Stimulated activated naive CD8-positive, alpha-beta T cell treated with anti-CD3 and anti-CD28 coated beads, Interleukin-15, amount 100 ng/mL, for 72 hours (primary cell): ENCODE measurements around the gene ASTN1.
A peak's percentile ranks its signal among the peaks of the same experiment; 100 is the strongest.

Source experiments
- ATAC-seq: fragments of 150-1000 bp; cut with Tn5 transposase; 2 replicates; pipeline ENCODE4 v1.10.0; 2021; ENCODE audit warnings: mild to moderate bottlenecking, moderate library complexity
- DNase-seq, 2 donors: peaks; one replicate each; pipeline ENCODE4 v3.0.0; 2021 to 2022
- H3K27ac Mint-ChIP-seq, 2 donors: one replicate each; pipeline ENCODE4 v1.8.0; 2022; ENCODE audit warnings: mild to moderate bottlenecking in 2 of 2, mixed read lengths in 2 of 2, moderate library complexity in 2 of 2
- H3K27me3 Mint-ChIP-seq: one replicate; pipeline ENCODE4 v1.8.0; 2022; ENCODE audit warnings: mixed read lengths
- H3K4me1 Mint-ChIP-seq: one replicate; pipeline ENCODE4 v1.8.0; 2022; ENCODE audit warnings: mild to moderate bottlenecking, mixed read lengths
- H3K4me3 Mint-ChIP-seq, 2 donors: one replicate each; pipeline ENCODE4 v1.8.0; 2022; ENCODE audit warnings: mild to moderate bottlenecking in 2 of 2, mixed read lengths in 2 of 2, moderate library complexity in 1 of 2
- H3K9me3 Mint-ChIP-seq, 2 donors: one replicate each; pipeline ENCODE4 v1.8.0; 2022; ENCODE audit warnings: mixed read lengths in 2 of 2

The ASTN1 gene

DNA sequence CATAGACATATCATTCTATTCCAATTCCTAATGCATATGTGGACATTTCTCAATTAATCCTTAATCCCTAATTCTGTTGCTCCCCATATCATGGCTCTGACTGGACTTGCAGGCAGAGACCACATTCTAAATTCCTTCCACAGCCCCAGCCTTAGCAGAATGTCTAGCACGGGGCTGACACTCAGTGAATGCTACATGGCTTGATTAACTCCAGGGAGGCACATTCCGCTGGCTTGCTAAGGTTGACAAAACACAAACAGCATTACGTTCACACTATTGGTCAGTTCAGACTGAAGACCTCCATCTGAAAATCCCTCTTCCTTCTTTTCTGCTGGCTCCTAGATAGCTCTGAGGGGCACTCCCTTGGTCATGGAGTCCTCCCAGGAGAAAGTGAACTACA lies 119.4 kb downstream of the ASTN1 start:
- Mint-ChIP-seq H3K27ac (no peak overlapping the region), H3K4me1 (no peaks in the 10 kb centered on the region), H3K4me3 (no peak overlapping the region), H3K9me3 (peaks cover 5 to 13% of the 10 kb centered on the region in 2 donors), H3K27me3 (no peaks in the 10 kb centered on the region)
- no peak for DNase-seq
- ATAC-seq = no peak

DNA sequence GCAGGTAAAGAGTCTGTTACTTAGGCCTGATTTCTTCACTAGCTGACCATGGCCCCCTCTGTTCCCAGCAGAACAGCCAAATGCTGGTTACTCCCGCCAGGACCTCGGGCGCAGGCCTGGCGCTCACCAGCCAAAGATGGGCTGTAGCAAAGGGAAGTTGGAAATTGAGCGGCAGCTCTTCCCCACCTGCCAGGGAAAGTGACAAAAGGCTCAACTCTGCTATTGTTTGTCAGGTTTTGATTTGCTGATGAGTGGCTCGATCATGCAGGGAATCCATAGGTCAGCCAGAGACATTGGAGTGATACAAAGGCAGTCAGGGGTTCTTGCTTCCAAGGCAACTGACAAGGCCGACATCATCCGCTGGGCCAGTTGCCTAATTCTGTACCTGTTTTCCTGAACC lies 120.1 kb downstream of the ASTN1 start:
- no peaks in the 10 kb centered on the region for H3K4me1 Mint-ChIP-seq
- no peak overlapping the region for H3K4me3 Mint-ChIP-seq
- H3K27ac Mint-ChIP-seq = no peak overlapping the region
- ATAC-seq = no peak
- no peak for DNase-seq
- no peaks in the 10 kb centered on the region for H3K27me3 Mint-ChIP-seq
- peaks cover 5 to 9% of the 10 kb centered on the region in 2 donors for H3K9me3 Mint-ChIP-seq

DNA sequence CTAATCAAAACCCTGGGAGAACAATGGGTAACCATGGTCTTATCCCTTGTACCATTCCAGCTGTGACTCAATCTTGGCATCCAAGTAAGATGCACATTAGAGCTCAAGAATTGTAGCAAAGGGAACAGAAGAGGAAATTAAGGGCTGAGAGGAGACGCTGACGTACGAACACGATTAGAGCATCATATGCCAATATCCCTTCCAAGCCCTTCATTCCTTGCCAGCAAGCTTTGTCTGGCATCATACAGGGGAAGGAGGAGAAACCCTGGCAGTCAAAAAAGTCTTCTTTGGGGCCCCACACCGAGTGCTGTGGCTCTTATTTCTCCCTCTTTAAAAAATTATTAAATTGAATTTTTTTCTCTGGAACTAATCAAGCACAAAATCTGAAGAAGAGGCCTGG lies 120.9 kb downstream of the ASTN1 start:
- Mint-ChIP-seq H3K9me3 (peaks cover 5 to 7% of the 10 kb centered on the region in 2 donors), H3K4me3 (no peak overlapping the region), H3K27ac (no peak overlapping the region), H3K4me1 (no peaks in the 10 kb centered on the region), H3K27me3 (no peaks in the 10 kb centered on the region)
- DNase-seq (no peak), ATAC-seq (no peak)

GRCh38 chr1:177035586-177035985 lies 128.9 kb downstream of the ASTN1 start:
- DNase-seq (no peak), ATAC-seq (no peak)
- no peaks in the 10 kb centered on the region for H3K4me1 Mint-ChIP-seq
- no peak overlapping the region for H3K4me3 Mint-ChIP-seq
- H3K9me3 Mint-ChIP-seq = peaks cover 0 to 7% of the 10 kb centered on the region in 2 donors
- no peak overlapping the region for H3K27ac Mint-ChIP-seq
- no peaks in the 10 kb centered on the region for H3K27me3 Mint-ChIP-seq

DNA sequence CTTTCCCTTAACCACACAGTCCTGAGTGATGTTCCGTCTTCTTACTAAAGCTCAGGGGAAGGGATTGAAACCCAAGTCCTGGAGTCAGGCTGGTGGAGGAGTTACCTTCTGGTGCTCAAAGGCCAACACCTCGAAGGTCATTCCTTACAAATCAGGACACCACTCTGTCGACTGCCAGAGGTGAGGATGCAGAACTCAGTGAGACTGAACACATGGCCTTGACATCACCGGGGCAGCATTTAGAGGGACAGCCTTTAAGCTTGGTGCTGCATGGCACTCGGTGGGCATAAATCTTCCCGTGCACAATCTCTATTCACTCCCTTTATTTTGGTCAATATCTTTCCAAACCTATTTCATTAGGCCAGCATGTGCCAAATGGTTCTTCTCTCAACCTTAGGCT lies 130.9 kb downstream of the ASTN1 start:
- Mint-ChIP-seq H3K27ac (no peak overlapping the region), H3K4me1 (no peaks in the 10 kb centered on the region)
- ATAC-seq = no peak

GRCh38 chr1:177032434-177032833 lies 132.1 kb downstream of the ASTN1 start:
- DNase-seq (no peak), ATAC-seq (no peak)
- Mint-ChIP-seq H3K27ac (no peak overlapping the region), H3K9me3 (peaks cover 0 to 13% of the 10 kb centered on the region in 2 donors), H3K27me3 (no peaks in the 10 kb centered on the region), H3K4me3 (peak overlapping the region in 1 of 2 donors; percentile 15), H3K4me1 (no peaks in the 10 kb centered on the region)

More for the DNA sequence above, 130.9 kb downstream of the ASTN1 start:
- H3K4me3 Mint-ChIP-seq = no peak overlapping the region
- DNase-seq = no peak
- no peaks in the 10 kb centered on the region for H3K27me3 Mint-ChIP-seq
- peaks cover 0 to 13% of the 10 kb centered on the region in 2 donors for H3K9me3 Mint-ChIP-seq

GRCh38 chr1:177024623-177025022 lies 139.9 kb downstream of the ASTN1 start:
- H3K27me3 Mint-ChIP-seq = peaks cover 9% of the 10 kb centered on the region
- ATAC-seq = no peak
- no peak overlapping the region for H3K4me3 Mint-ChIP-seq
- no peaks in the 10 kb centered on the region for H3K4me1 Mint-ChIP-seq
- no peak overlapping the region for H3K27ac Mint-ChIP-seq
- H3K9me3 Mint-ChIP-seq = peaks cover 7 to 16% of the 10 kb centered on the region in 2 donors
- DNase-seq = no peak

DNA sequence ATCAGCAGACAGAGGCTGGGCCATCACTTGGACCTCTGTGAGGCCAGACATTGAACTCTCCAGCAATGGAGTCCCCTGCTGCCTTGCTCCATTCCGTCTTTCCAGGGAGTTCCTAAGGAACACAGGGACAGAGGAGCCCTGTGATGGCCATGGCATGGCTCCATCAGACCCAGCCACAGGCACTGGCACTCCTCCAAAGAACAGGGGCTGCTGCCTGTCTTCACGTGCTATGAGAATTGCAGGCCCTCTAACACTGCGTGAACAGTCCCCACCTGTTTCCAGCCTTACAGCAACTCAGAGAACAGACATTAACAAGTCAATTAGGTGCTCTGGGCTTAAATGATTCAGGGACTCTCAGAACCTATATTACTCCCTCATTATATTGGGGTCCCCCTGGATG lies 140.8 kb downstream of the ASTN1 start:
- ATAC-seq = no peak
- peaks cover 7 to 11% of the 10 kb centered on the region in 2 donors for H3K9me3 Mint-ChIP-seq
- H3K4me1 Mint-ChIP-seq = no peaks in the 10 kb centered on the region
- H3K27ac Mint-ChIP-seq = no peak overlapping the region
- no peak for DNase-seq
- H3K27me3 Mint-ChIP-seq = peaks cover 9% of the 10 kb centered on the region
- H3K4me3 Mint-ChIP-seq = no peak overlapping the region

DNA sequence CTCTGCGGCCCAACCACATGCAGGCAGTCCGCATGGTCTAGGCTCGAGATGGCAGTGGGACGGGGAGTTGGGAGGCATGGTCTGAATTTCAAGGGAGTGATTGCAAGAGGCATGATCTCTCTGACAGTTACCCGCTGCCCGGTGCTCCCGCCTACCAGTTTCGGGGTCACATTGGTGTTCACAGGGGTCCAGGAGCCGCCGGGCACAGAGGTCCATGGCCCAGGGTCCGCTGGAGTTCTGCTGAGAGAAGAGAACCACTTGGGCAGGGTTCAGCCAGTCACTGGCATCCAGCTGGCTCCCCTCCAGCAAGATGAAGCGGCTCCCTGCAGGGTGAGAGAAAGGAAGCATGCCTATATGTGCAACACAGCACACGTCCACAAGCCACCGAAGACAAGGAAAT lies 141.3 kb downstream of the ASTN1 start:
- ATAC-seq (no peak), DNase-seq (no peak)
- peaks cover 9% of the 10 kb centered on the region for H3K27me3 Mint-ChIP-seq
- H3K4me1 Mint-ChIP-seq = no peaks in the 10 kb centered on the region
- H3K9me3 Mint-ChIP-seq = peaks cover 8 to 13% of the 10 kb centered on the region in 2 donors
- no peak overlapping the region for H3K4me3 Mint-ChIP-seq
- H3K27ac Mint-ChIP-seq = no peak overlapping the region

- H3K27me3 Mint-ChIP-seq = peaks cover 9% of the 10 kb centered on the region
- no peaks in the 10 kb centered on the region for H3K4me1 Mint-ChIP-seq
- no peak overlapping the region for H3K27ac Mint-ChIP-seq
- ATAC-seq = no peak
- no peak overlapping the region for H3K4me3 Mint-ChIP-seq
- no peak for DNase-seq
- peaks cover 10 to 12% of the 10 kb centered on the region in 2 donors for H3K9me3 Mint-ChIP-seq
Observed at GRCh38 chr1:177021687-177022086, 142.8 kb downstream of the ASTN1 start.

- Mint-ChIP-seq H3K27me3 (peaks cover 9% of the 10 kb centered on the region), H3K4me1 (no peaks in the 10 kb centered on the region), H3K27ac (no peak overlapping the region), H3K4me3 (no peak overlapping the region), H3K9me3 (peaks cover 5 to 7% of the 10 kb centered on the region in 2 donors)
- DNase-seq = no peak
- ATAC-seq = no peak
Observed at GRCh38 chr1:177020851-177021589, 143.5 kb downstream of the ASTN1 start.

DNA sequence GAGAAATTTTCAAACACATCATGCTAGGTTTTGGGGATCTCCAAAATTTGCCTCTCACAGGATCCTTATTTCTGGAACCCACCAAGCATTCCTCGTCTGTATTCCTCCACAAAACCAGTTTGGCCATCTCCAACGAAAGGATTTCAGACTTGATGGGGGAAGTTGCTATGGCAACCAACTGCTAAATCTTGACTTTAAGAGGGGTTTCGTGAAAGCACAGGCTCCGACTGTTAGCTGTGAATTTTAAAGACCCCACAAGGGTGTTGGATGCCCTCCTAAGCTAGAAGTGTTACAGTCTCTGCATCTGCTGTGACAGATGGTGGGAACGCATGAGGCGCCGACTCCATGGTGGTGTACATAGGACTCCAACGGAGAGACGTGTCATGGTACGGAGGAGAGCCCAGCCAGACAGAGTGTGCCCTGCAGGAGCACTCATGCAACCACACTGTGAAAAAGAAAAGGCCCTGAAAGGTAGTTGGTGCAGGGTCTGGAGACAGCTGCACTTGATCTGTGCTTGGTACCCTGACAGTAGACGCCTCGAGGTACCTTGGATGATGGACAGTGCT lies 147.1 kb downstream of the ASTN1 start:
- Mint-ChIP-seq H3K9me3 (peaks cover 5 to 7% of the 10 kb centered on the region in 2 donors), H3K4me3 (no peak overlapping the region), H3K27ac (no peak overlapping the region), H3K4me1 (no peaks in the 10 kb centered on the region), H3K27me3 (peaks cover 9% of the 10 kb centered on the region)
- ATAC-seq (no peak), DNase-seq (no peak)

DNA sequence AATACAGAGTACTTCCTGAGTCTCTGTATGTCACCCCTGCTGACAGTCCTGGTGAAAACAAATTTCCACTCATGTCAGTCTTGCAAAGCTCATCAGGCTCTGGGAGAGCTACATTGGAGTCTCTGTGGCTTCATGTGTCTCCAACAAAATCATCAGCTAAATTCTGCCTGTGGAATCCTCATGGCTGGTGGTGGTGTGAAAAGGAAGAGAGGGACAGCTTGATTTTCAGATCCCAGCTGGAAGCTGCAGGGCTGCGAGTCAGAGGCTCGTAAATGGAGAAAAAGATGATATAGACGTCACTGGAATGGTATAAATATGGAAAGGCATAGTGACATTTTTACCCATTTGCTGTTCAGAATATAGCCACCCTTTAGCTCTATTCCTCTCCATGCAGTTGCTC lies 150.2 kb downstream of the ASTN1 start:
- H3K4me3 Mint-ChIP-seq = no peak overlapping the region
- H3K27me3 Mint-ChIP-seq = no peaks in the 10 kb centered on the region
- H3K27ac Mint-ChIP-seq = no peak overlapping the region
- peaks cover 7 to 15% of the 10 kb centered on the region in 2 donors for H3K9me3 Mint-ChIP-seq
- DNase-seq (no peak), ATAC-seq (no peak)
- H3K4me1 Mint-ChIP-seq = no peaks in the 10 kb centered on the region

- Mint-ChIP-seq H3K4me1 (no peaks in the 10 kb centered on the region), H3K9me3 (peaks cover 6 to 22% of the 10 kb centered on the region in 2 donors), H3K27ac (no peak overlapping the region), H3K4me3 (no peak overlapping the region), H3K27me3 (no peaks in the 10 kb centered on the region)
- ATAC-seq = no peak
- DNase-seq = no peak
Observed at GRCh38 chr1:177012342-177012925, 152.1 kb downstream of the ASTN1 start.

DNA sequence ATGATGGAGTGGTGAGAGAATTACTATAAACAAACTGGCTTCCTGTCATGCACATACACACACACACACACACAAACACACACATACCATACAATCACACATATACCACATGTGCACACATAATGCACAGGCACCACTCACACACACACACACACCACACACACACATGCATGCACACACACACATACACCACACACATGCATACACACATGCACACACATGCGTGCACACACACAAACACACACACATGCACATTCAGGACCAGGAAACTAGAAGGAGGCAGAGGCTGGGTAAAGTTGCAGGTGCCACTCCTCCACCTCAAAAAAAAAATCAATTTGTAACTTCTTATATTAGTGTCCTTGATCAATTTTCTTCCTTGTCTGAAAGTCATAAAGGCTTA lies 153.0 kb downstream of the ASTN1 start:
- Mint-ChIP-seq H3K4me1 (no peaks in the 10 kb centered on the region), H3K27me3 (no peaks in the 10 kb centered on the region), H3K27ac (no peak overlapping the region), H3K9me3 (peaks cover 6 to 22% of the 10 kb centered on the region in 2 donors), H3K4me3 (no peak overlapping the region)
- no peak for DNase-seq
- no peak for ATAC-seq

DNA sequence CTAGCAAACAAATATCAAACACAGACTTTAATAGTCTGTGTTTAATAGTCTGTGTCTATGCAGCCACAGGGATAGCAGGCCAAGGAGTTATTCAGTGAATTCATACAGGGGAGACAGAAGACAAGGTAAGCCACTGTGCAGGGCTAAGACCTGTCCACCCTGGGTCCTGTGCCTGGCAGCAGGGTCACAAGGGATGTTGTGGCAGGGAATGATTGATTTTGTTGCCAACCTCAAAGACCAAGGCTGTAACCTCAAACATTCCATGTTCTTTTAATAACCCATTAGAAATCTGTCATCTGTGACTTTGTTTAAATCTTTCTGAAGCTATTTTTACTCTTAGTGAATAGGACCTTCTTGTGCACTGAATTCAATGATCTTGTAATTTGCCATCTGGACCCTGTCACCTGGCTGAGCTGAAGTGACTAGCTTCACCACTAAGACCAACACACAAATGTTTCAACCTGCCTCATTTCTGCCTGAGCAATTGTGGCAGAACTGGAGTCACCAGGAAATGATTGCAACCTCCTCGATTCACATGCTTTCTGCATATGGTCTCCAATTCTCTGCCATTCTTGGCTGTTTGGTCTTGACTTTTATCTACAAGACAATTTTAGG lies 154.2 kb downstream of the ASTN1 start:
- Mint-ChIP-seq H3K9me3 (peaks cover 6 to 22% of the 10 kb centered on the region in 2 donors), H3K4me3 (no peak overlapping the region), H3K27me3 (no peaks in the 10 kb centered on the region), H3K27ac (no peak overlapping the region), H3K4me1 (no peaks in the 10 kb centered on the region)
- DNase-seq = no peak
- no peak for ATAC-seq
